ENCODE measurements around the gene COX8A.

Gene COX8A

DNA sequence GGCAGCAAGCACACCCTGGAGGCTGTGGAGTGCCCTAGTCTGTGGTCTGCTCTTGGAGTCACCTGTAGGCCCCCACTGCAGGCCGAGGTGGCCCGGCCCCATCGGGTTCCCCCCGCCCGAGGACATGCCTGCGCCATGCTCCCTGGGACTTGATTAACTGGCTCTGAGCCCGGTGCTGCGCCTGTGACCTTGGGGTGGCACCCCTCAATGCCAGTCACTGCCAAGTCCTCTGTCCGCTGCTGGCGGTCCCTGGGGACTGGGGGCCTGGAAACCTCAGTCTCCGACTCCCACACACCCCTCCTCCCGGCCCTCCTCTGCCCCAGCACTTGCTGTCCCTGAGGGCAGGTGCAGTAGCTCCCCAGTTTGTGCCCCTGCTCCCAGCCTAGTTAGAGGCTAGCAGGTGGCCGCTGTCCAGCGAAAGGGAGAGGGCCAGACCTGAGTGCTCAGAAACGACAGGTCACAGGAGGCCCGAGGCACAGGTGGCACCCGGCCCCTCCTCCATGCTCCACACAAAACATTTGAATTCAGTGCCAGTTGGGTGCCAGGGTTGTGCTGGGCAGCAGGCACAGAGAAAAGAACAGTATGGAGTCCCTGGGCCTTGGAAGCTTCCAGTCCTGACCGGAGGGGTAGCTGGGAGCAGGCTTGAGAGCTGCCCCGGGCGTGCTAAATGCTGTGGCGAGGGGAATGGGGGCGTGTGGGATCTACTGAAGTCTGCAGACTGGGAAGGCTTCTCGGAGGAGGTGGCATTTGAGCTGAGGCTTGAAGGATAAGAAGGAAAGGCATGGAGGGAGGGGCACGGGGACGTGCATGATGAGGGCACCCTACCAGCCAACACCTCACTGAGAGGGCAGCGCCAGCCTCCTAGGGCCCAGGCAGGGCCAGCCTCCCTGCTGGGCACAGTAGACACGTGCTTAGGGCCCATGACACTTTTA is 45.0 kb downstream of the COX8A start:
- no peak for DNase-seq (ENCODE audit: low read depth in 2 of 2)

DNA sequence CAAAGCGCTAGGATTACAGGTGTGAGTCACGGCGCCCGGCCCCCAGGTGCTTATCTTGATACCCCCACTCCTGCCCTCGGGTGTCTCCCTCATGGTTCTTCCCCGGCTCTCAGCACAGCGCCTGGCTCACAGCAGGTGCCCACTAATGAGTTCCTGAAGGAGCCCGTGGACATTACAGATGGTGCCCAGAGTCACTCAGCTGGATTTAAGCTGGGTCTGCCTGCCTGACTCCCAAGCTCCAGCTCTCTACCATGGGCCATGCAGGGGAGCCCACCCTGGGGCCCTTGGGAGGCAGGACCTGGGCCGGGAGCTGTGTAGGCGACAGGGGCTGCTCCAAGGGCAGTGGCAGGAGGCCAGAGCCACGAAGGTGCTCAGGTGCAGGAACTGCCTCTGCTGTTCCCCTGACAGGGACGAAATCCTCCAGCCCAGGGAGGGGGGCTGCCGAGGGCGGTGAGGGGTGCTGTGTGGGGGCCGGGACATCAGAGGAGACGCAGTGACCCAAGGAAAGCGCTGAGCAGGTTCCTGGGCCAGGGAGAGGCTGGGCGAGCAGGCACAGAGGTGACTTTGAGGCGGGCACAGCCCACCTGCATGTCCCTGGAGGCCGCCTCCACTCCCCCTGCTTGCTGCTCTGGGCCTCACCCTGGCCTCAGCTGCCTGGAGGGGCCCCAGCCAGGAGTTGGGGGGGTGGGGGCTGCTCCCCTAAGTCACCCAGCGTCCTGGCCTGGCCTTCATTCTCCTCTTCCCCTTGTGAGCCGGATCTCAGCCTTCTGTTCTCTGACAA is 46.7 kb downstream of the COX8A start:
- DNase-seq (ENCODE audit: low read depth in 2 of 2) = no peak

DNA sequence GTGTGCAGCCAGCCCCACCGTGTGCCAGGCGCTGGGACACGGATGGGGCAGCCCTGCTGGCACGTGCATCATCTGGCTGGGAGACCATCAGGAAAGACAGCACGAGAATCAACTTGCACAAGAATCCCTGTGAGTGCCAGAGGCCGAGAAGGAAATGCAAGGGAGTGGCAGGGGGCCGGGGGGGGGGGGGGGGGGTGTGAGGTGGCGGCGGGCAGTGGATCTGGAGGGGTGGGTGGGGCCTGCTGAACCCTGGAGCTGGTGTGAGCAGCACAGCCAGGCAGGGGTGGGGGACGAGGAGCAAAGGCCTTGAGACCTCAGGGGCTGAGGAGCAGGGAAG is 47.3 kb downstream of the COX8A start:
- no peak for DNase-seq (ENCODE audit: low read depth in 2 of 2)

DNA sequence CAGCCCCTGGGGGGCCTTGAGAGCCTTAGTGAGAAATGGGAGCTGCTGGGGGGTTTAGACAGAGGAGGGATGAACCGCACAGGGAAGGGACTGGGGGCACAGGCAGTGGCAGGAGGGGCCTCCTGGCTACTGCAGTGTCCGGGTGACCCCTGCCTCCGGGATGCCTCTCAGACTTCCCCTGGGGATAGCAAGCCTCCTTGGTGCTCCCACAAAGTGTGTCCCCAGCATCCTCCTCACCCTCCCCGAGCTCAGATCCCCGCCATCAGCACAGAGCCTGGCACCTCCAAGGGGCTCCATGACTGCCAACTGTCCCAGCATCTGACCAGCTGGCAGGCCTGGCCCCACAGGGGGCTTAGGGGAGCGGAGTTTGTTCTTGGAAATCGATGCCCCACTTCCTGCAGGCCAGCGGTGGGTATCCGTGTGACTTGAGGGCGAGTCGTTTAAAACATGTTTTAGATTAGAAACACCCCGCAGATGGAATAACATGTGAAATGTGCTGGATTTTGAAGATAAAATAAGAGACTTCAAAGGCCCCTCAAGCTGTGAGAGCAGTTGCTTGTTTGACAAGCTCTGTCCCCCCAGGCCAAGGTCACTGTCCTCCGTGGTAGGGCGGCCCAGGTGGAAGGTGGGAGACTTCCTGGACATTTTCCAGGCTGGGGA is 47.8 kb downstream of the COX8A start:
- DNase-seq (ENCODE audit: low read depth in 2 of 2) = no peak

DNA sequence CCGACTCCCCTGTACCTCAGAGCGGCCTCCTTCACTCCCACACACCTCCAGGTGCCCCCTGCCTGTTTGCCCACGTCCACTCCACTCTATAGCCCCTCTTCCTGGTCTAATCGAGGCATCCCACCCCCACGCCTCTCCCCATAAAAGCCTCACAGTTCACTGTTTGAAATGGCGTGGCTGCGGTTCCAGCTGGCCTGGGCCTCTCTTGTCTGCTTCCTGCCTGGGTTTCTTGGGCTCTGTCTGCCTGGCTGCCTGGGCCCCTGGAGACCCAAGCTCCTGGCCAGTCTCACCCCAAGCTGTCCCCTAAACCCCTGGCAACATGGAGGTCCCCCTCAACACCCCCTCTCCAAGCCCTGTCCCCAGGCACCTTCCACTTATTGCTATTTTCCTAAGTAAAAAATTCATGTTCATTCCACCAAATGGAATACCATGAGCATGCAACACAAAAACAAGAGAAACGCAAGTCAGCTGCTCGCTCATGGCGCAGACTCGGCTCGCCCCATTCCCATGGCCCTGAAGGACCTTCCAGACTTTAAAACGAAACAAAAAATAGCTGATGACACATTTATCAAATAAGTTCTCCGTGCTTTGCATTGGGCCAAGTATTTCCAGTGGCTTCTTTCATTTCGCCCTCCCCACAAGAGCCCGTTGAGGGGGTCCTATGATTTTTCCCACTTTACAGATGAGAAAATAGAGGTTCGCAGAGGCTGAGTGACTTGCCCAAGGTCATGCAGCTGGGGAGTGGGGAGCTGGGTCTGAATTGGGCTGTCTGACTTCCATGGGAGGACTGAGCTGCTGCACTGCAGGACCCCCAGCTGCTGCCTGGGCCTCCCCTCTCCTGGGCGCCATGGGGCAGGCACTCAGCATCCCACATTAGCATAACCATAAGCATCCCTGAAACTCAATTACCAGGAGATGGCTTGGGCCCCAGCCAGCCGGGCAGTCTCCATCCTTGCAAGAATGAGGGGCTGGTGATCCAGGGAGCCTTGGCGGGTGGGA is 49.6 kb downstream of the COX8A start:
- no peak for DNase-seq (ENCODE audit: low read depth in 2 of 2)

DNA sequence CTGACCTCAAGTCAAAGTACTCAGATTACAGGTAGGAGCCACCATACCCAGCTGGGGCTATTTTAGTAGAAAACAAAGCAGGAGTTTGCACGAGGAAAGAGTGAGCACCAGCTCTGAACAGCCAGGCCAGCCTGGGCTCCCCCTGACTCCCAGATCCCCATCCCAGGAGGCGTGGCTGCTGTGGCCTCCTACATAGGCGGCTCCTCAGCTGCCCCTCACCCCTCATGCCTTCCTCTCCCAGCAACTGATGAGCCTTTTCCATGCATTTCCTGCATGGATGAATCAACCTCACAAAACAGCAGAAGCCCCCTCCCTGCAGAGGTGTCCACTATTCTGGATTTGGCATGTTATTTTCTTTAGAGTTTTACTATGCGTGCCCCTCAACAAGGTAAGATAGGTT is 50.8 kb downstream of the COX8A start:
- DNase-seq (ENCODE audit: low read depth in 2 of 2) = no peak

All from stimulated activated CD4-positive, alpha-beta T cell treated with anti-CD3 and anti-CD28 coated beads, Interleukin-4, amount 100 ng/mL, for 48 hours (primary cell).